ENCODE data around the gene TBC1D22A.

TBC1D22A gene

DNA sequence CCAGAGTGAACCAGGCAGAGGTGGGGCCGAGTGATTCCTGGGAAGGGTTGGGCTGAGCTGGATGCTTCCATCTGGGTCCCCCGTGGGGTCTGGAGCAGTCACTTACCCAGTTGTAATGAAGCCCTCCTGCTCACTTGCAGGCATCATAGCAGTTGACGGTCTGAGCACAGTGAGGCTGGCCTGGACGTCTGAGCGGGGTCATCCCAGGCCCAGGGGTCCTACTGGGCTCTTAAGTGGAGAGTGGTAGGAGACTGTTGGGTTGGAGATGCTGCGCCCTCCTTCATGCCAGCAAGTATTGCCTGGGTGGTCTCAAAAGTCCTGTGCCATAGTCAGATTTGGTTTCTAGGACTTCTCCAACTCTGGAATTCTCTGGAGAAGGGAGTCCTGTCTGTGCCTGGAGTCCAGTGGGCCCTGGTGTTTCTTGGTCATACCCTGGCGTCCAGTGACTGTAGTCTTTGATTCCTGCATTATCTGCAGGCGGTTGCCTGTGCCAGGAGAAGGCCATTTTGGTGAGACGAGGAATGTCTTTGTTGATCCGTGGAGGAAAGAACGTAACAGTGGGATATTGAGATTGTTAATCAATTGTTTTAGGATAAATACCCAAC, 82.3 kb downstream of the TBC1D22A start:
- DNase-seq = no peak

DNA sequence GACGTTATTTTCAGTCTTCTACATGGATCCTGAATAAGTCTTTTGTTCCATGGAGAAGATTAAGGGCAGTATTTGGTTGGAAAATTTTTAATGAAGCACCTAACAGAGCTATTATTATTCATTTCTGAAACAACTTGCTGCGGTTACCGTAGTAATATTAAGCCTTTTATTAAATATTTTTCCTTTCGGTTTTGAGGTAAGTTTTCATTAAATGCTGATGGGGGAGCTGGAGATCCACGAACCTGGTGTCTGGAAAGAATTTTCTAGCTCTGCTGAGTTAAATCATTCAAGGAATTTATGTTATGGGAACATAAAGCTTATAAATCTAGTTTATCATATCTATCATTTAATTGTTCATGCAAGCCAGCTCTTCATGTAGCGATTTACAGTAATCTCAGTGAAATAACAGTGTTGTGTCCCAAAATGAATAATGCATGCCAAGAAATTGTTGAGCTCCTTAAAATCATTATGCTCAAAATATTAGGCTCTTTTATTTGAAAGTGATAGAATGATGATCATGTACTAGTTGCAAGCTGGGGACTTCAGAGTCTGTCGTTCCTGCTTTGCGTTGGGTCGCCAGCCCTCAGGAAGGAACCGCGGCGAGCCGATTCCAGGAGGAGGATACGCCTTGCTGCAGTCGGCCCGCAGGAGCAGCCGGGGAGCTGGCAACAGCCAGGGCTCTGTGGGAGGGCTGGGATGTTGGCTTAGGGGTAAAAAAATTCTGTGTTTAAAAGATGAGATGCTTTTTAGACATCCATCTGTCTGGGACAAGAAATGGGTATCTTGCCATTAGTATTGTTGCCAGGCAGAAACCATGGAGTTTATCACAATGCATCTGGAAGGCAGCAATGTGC, 83.1 kb downstream of the TBC1D22A start:
- DNase-seq = no peak

DNA sequence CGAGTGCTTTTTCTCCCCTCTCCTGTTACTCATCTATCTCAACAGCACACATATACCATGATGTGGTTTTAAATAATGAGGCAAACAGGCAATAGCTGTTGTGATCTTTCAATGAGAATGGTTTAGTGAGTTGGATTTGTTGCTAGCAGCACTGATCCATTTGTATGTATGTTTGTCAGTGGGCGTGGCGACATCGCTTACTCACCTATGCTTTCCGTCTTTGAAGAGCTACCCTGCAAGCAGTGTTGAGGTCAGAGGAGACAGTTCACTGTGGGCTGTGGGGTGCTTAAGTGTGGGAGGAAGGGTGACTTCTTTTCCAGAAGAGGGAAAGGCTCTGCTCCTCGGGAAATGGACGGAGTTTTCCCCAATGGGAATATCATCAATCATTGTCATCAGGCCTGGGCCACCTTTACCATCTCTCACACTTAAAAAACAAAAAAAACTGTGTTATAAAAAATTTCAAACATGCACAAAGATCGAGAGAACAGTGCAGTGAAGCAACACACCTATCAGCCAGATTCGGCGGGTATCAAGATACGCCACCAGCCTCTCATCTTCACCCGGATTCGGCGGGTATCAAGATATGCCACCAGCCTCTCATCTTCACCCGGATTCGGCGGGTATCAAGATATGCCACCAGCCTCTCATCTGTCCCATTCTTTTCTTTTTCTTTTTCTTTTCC, 83.8 kb downstream of the TBC1D22A start:
- DNase-seq = no peak

DNA sequence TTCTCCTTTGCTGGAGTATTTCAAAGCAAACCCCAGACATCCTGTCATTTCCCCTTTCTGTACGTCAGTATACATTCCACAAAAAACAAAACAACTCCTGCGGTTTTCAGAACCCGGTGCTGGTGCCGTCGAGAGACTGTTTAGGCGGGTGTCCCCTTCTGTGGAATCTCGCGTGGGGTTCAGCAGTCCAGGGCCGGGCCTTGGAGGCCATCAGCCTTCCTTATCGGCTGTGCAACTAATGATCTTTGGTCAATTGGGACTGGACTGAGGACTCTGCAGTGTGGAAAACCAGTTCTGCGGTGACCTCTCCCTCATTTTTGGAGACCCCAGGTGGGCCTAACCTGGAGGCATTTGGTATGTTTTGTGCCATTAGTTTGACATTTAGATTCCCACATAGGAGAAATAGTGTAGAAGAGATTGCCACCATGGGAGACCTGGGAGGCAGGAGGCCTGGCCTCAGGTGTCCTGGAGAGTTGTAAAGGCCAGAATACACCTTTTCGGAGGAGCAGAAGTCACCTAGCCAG, 84.4 kb downstream of the TBC1D22A start:
- no peak for DNase-seq

DNA sequence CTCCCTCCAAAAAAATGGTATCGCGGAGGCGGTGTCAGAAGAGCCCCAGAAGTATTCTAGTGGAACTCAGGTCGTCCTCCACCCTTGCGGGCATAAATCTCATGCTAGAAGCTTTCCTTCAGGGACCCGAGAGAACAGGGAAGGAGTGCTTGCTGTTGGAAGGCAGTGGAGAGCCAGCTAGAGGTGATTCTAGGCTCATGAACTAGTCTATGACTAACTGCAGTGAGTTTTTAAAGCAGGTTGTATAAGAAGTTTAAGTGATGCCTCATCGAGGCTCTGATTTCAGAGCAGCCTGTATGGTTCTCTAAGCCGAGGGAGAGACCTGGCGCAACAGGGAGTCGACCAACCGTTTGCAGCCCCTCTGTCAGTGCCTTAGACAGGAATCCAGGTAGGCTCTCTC, 85.7 kb downstream of the TBC1D22A start:
- DNase-seq = no peak

DNA sequence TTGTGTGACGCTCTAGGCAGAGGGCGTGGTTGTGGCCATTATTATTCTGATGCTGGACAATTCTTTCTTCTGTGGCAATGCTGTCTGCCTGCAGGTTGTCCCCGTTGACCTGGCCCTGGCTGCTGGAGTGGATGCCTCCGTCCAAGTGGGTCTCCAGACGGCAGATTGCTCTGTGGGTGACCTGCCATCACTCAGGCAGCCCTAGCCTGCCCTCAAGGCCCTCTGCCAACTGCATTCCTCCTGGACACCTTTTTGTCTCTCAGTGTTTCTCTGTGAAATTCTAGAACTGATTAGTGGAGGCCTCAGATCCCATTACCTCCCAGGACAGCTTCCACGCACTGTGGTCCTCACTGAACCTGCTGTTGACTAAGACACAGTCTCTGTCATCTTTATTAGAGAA, 86.7 kb downstream of the TBC1D22A start:
- DNase-seq = no peak

DNA sequence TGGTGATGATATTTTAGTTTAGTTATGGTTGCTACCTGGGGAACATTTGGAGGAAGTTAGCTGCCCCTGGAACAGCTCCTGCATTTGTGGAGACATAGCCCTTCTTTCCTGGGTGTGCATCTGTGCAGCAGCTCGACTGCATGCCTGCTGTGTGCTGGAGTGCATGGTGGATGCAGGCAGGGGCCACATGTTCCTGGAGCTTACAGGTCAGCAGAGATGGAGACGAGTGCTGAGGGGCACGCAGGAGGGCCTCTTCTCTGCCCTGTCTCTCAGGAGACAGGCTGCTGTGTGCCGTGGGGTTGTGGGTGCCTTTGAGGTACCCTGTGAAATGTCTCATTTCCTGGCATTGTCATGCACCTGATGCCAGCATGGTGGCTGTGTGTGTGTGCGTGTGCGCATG, 87.5 kb downstream of the TBC1D22A start:
- DNase-seq = no peak

DNA sequence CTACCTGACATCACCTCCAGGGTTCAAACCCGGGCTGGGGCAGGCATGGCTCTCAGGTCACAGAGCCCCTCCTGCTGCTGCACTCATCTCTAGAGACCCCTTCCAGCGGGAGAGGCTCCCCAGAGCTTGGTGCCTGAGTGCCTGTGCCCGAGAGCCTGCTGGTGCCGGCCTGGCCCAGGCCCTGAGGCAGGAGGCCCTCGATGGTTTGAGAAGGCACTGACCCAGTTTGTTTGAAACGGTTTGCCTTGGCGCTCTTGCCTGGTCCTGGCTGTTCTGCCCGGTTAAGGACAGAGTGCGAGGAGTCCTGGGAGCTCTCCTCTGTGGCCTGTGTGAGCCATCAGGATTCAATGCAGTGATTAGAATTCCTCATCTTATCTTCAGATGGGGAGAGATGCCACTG, 88.9 kb downstream of the TBC1D22A start:
- DNase-seq = no peak

DNA sequence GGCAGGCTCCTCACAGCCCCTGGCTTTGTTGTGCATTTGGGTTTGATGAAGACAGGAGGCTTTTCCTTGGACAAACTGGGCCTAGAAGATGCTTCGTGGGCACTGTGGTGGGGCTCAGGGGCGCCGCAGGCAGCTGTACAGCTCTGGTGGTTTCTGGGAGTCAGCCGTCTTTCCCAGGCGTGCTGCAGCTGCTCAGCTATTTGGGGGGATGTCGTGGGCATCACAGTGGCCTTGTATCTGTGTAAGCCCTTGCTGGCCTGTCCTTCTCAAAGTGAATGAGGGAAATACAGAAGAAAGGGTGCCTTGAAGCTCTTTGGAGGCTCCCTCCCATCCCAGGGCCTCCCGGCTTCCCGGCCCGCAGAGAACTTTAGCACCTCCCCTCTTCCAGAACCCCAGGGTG, 89.5 kb downstream of the TBC1D22A start:
- no peak for DNase-seq

DNA sequence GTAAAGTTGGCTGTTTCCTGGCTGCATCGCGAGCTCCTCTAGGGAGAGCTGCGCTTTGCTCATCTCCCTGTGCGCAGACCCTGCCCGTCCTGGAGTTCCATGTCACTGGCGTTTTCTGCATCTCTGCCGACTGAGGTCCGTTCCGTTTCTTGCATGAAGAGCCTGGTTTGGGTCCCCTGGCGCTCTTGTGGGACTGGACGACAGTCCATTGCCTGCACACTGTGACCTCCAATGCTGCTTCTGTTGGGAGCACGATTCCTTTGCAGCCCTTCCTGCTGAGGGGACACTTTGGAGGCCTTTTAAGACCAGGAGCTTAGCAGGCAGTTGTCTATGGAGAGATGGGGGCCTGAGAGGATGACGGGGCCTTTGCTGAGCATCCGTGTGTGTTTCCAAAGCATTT, 90.3 kb downstream of the TBC1D22A start:
- DNase-seq = no peak

DNA sequence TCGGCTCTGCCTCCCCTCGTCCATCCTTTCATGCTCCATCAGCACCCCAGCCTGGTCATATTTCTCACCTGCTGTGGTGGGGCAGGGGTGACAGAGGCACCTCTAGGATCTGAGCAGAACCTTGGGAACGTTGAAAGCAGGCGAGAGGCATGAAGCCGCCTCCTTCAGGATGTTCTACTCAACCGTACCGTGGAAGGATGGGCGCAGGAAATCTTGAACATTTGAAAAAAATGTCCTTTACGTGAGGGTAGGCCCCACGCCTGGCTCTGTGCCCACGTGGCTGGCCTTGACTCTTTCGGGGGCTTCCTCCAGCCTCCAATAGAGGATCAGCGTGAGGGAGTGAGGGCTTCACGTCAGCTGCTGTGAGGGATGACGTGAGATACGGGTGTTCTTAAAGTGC, 90.7 kb downstream of the TBC1D22A start:
- DNase-seq = no peak

DNA sequence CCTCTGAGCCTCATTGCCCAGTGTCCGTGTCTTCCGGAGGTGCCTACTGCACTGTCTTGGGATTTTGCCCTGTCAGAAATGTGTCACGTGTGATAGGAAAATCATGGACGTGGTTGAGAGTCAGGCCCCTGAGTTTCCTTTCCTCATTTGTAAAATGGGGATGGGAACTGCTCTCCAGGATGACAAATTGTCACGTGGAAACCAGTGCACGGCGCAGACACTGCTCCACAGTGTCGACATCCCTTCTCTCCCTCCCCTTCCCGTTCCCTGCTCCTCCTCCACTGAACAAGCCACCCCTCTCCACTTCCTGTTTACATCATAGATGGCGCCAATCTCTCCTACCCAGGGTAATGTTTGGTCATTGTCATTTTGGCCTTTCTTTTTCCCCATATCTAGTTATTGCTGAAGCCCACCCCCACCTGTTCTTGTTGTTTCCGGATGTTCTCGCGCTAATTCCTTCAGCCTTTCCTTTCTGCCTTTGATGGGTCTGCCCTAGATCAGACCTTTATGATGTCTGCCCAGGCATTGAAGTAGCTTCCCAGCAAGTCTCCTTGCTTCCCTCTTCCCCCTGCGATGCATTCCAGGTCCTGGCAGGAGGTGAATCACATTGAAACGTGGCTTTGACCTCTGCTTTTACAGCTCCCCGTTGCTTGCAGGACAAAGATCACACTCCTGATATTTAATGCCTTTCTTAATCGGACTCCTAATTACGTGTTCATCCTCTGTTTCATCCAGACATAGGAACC, 91.8 kb downstream of the TBC1D22A start:
- no peak for DNase-seq

DNA sequence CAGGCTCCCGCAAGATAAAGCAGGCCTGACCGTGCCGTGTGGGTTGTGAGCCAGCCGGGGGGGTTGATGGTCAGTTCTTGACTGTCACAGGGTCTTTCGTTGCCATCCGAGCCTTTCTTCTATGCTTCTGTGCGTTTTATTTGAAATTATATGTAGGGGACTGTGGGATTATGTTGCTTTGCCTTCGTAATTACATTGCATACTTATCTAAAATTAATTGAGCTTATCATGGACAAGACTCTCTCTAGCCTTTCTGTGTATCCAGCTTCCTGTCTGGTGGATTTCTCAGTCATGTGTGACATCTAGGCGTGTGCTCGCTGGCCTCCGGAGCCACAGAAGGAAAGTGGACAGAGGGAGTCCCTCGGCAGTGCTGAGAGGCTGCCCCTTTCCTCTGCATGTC, 93.2 kb downstream of the TBC1D22A start:
- no peak for DNase-seq

DNA sequence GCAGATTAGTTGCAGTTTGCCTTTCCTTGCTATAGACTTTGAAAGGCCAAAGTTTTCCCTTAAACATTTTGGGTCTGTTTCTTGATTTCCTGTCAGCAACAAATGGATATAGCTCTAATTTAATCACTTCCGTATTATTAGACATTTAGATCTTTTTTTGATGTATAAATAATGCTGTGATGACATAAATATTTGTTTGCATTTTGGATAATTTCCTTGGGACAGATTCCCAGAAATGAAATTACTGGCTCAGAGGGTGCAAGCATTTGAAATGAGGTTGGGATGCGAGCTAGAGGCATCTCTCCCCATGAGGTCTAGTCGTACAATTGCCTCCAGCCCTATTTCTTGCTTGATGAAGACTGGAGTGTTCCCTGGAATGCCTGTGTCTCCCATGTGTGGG, 94.2 kb downstream of the TBC1D22A start:
- no peak for DNase-seq

DNA sequence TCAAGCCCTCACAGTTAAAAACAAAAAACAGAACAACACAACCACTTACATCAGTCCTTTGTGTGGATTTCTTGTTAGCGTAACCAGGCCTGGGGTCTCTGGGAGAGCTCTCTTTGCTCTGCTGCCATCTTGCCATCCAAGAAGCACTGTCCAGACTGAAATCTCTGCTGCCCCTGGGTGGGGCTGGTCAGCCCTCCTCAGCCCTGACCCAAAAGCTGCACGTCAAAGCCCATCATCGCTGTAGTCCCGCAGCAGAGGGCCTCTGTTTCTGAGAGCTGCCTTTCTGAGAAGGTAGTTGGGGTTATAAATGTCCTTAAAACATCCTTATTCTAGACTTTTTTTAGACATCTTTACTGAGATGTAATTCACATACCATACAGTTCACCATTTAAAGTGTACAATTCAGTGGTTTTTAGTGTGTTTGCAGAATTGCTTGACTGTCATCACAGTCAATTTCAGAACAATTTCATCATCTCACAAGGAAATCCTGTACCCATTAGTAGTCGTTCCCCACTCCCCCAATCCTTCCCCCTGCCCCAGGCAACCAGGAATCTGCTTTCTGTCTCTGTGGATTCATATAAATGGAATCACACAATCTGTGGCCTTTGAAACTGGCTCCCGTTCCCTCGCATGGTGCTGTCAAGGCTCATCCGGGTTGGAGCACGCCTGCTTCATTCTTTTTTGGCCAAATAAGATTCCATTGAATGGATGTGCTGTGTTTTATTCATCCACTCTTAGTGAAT, 94.9 kb downstream of the TBC1D22A start:
- DNase-seq = no peak

DNA sequence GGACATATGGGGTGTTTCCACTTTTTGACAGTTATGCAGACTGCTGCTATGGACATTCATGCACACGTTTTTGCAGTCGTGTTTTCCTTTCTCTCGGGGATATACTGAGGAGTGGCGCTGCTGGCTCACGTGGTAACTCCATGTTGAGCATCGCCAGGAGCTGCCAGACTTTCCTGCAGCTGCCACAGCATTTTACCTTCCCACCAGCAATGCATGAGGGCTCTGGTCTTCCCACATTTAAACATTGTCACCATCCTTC, 95.4 kb downstream of the TBC1D22A start:
- DNase-seq = no peak

DNA sequence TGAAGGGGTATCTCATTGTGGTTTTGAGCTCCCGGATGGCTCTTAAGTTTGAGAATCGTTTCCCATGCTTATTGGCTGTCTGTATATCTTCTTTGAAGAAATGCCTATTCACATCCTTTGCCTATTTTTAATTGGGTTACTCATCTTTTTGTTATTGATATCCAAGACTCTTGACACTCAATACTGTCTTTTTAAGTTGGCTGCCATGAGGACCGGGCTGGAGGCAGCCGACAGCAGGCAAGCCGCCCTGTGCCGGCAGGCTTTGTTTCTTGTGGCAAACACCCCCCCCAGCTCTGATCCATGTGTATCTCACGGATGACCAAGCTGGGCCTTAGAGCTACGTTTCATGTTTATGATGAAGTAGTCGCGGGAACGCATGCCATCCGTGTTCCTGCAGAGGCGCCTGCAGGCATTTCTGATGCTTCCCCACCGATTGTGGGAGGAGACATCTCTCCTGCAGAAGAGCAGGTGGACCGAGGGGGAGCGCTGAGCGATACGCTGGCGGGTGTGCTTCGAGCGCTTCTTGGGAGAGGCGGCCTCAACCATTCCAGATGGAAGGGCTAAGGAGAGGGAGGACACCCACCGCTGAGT, 95.8 kb downstream of the TBC1D22A start:
- no peak for DNase-seq

DNA sequence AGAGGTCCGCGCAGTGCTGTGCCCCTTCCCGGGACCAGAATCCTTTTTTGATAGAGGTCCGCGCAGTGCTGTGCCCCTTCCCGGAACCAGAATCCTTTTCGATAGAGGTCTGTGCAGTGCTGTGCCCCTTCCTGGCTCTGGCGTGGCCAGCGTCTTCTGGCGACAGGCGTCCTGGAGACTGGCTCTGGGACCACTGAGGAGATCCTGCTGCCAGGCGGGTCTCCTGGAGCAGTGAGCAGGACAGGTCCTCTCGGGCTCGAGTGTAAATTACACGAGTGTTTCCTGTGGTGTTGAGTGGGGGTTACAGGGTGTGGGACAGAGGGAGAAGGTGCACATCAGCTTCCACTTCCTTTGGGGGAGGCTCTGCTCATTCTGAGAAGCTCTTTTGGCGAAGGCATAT, 98.1 kb downstream of the TBC1D22A start:
- no peak for DNase-seq

DNA sequence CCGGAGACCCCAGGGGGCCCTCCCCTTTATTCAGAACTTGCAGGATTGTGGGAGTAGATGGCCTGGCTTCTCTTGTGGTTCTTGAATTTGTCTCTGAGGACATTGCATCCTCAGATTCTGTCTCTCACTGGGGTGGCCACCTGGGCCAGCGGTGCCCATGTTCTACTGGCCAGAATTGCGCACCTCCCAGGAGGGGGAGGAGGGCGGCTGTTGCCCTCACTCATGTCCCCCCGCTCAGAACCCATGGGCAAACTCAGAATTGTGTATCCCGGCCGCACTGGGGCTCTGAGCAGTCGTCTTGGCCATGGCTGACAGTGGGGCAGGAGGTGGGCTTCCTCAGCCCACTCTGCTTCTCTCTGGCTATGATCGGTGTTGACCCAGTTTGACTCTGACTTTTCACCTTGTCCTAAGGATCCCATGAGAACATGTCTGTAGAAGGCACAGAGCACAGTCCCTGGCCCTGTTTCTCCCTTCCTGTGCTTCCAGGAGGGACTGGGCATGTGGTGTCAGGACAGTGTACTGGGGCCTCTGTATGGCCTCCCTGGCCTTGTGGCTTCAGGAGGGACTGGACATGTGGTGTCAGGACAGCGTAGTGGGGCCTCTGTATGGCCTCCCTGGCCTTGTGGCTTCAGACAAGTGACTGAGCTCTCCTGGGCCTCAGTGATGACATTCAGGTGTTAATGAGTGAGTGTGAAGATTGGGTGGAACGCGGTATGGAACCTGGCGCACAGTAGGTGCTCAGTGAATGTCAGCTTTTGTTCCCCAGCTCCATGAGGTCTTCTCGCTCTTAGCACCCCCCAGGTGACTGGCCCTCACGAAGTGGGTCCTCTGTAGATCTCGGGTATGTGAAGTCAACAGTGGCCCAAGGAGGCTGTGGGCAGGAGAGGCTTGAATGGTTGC, 99.3 kb downstream of the TBC1D22A start:
- no peak for DNase-seq

DNA sequence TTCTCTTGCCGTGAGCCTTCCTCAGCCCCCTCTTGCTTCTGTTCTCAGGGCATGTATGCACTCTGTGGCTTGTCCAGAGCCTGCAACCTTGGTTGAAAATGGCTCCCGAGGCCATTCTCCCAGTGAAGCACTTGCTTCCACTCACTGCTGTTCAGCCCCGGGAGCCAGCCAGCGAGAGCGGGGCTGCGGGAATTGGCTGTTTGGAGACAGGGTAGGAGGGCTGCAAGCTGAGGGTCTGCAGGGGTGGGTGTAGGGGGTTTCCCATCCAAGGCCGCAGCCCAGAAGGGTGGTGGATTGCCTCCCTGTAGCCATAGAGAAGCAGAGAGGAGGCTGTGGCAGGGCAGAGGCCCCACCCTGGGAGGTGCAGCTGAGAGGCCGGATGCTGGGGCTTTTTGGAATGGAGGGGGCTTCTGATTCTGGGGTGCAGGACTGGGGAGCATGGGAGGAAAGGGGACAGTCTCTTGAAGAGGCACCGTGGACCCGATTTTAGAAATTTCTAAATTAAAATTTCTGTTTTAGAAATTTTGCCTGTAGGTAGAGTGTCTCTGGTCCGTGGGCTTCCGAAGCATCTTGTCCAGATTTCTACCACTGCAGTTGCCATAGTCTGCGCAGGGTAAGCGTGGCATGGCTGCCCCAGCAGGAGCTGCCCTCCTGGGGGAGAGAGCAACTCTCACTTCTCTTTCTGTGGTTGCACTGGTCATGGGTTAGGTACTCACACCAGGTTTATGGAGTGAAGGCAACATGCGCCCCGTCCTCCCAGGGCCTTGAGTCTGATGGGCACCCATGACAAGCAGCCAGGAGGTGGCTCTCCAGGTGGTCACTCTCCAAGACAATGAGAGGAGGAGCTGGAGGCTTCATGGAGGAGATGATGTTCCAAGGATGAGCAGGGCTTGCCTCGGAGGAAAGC, 100.2 kb downstream of the TBC1D22A start:
- DNase-seq = no peak

Measured in CD4-positive, alpha-beta T cell treated with Interleukin-21 for 1 hour (primary cell).